Esophagus muscularis mucosa (tissue), 4 donors: ENCODE measurements around the gene LSS. TPM values are rescaled to one million over a fixed set of nuclear protein-coding genes. Genes with fewer than 3 reads are reported as not detected.

Experiments used
- DNase-seq: peaks from one replicate; pipeline ENCODE4 v3.0.0-alpha.2; 2017; ENCODE audit errors: extremely low spot score
- H3K27ac ChIP-seq, 4 donors: fragments of 200-600 bp; sonication (generic); replicated peaks in 1 of 4; 1 replicate in 3 of 4; 2 replicates in 1 of 4; pipeline ENCODE4 v1.5.1; 2016 to 2019; ENCODE audit warnings: mild to moderate bottlenecking in 1 of 4
- H3K27me3 ChIP-seq, 4 donors: fragments of 200-600 bp; sonication (generic); one replicate each; pipeline versions ENCODE4 v1.5.1 to v1.6.0; 2016 to 2019
- H3K36me3 ChIP-seq, 4 donors: fragments of 200-600 bp; sonication (generic); one replicate each; pipeline ENCODE4 v1.5.1; 2016 to 2019
- H3K4me1 ChIP-seq, 4 donors: fragments of 200-600 bp; sonication (generic); one replicate each; pipeline ENCODE4 v1.5.1; 2016 to 2019
- H3K4me3 ChIP-seq, 4 donors: fragments of 200-600 bp; sonication (generic); 1 replicate in 2 of 4; 2 replicates in 2 of 4; pipeline ENCODE4 v1.5.1; 2016 to 2019; ENCODE audit warnings: mild to moderate bottlenecking in 4 of 4, moderate library complexity in 1 of 4
- H3K9me3 ChIP-seq, 4 donors: fragments of 200-600 bp; sonication (generic); 1 replicate in 3 of 4; 2 replicates in 1 of 4; pipeline ENCODE4 v1.5.1; 2016 to 2019
- CTCF ChIP-seq, 3 experiments: fragments of 200-600 bp in 2 of 3; fragments of 450-650 bp in 1 of 3; sonication (generic) in 2 of 3; IDR thresholded peaks; one replicate each; pipeline ENCODE4 v1.5.1; 2017 to 2019; ENCODE audit warnings: antibody characterized with exemption in 3 of 3, mild to moderate bottlenecking in 2 of 3, moderate library complexity in 1 of 3
- EP300 ChIP-seq: sonication (generic); formaldehyde crosslinking; IDR thresholded peaks from one replicate; pipeline ENCODE4 v1.6.1; 2017; ENCODE audit warnings: antibody characterized with exemption
- POLR2A ChIP-seq: fragments of 450-650 bp; IDR thresholded peaks from one replicate; pipeline ENCODE4 v1.6.1; 2017; ENCODE audit warnings: antibody characterized with exemption, moderate library complexity, mild to moderate bottlenecking, low read depth
- POLR2AphosphoS5 ChIP-seq, 2 donors: sonication (generic); formaldehyde crosslinking; IDR thresholded peaks; one replicate each; pipeline ENCODE4 v1.6.1; 2017; ENCODE audit warnings: antibody characterized with exemption in 2 of 2
- WGBS: methylation state at CpG from one replicate; pipeline ENCODE4 v1.1.5; 2018; 5-methylcytosine and 5-hydroxymethylcytosine counted together
- intact Hi-C: fragments of 100-400 bp; cut with DNase I; formaldehyde crosslinking; loops from one replicate; pipeline ENCODE4 v1.15.1; 2023
- total RNA-seq, 4 donors: library from RNA; depleted of rRNA; stranded (reverse); fragments of >200 nt; gene quantifications; one replicate each; pipeline versions ENCODE4 v1.1.0 to v1.2.1, GENCODE V29; 2016

Gene LSS
- total RNA-seq, 4 donors from 2014 or later: 45.3 to 66.3 (median 53.1) TPM

GRCh38 chr21:46207920-46208591, 20.5 kb downstream of the LSS start:
- Histone ChIP-seq H3K4me3 (no peak overlapping the region), H3K36me3 (peaks cover 38 to 100% (median 92%) of the 10 kb centered on the region in 4 donors), H3K27ac (no peak overlapping the region), H3K4me1 (peaks cover 0 to 2% (median 0%) of the 10 kb centered on the region in 4 donors), H3K27me3 (no peaks in the 10 kb centered on the region), H3K9me3 (no peaks in the 10 kb centered on the region)
- TF ChIP-seq POLR2AphosphoS5 (IDR thresholded peaks at IDR 0.05): no peak
- no peak for TF ChIP-seq EP300
- TF ChIP-seq CTCF (IDR thresholded peaks at IDR 0.05): no peak
- TF ChIP-seq POLR2A: no peak
- intact Hi-C loops: no loop called here
- 92% methylated on average over 22 of the region's 27 CpGs for WGBS
- DNase-seq: no peak

GRCh38 chr21:46207006-46207919, 21.3 kb downstream of the LSS start:
- Histone ChIP-seq H3K36me3 (peaks cover 37 to 100% (median 92%) of the 10 kb centered on the region in 4 donors), H3K4me3 (no peak overlapping the region), H3K27me3 (no peaks in the 10 kb centered on the region), H3K4me1 (peaks cover 0 to 5% (median 0%) of the 10 kb centered on the region in 4 donors), H3K27ac (no peak overlapping the region), H3K9me3 (no peaks in the 10 kb centered on the region)
- TF ChIP-seq EP300: no peak
- TF ChIP-seq POLR2AphosphoS5 (IDR thresholded peaks at IDR 0.05): no peak
- TF ChIP-seq CTCF (IDR thresholded peaks at IDR 0.05): no peak
- no peak for TF ChIP-seq POLR2A
- 80% methylated on average over 2 of the region's 21 CpGs for WGBS
- intact Hi-C loops: no loop called here
- DNase-seq: no peak

GRCh38 chr21:46206163-46207005, 22.2 kb downstream of the LSS start:
- 93% methylated on average over 14 of the region's 24 CpGs for WGBS
- DNase-seq: no peak
- no peak overlapping the region for H3K4me3 ChIP-seq
- H3K36me3 ChIP-seq: peaks cover 37 to 94% (median 83%) of the 10 kb centered on the region in 4 donors
- no peaks in the 10 kb centered on the region for H3K9me3 ChIP-seq
- H3K27me3 ChIP-seq: no peaks in the 10 kb centered on the region
- intact Hi-C loops: no loop called here
- no peak overlapping the region for H3K27ac ChIP-seq
- peaks cover 0 to 5% (median 0%) of the 10 kb centered on the region in 4 donors for H3K4me1 ChIP-seq
- no peak for TF ChIP-seq POLR2A
- TF ChIP-seq EP300: no peak
- TF ChIP-seq POLR2AphosphoS5 (IDR thresholded peaks at IDR 0.05): no peak
- no peak for TF ChIP-seq CTCF (IDR thresholded peaks at IDR 0.05)

GRCh38 chr21:46205766-46206162, 22.8 kb downstream of the LSS start:
- intact Hi-C loops: no loop called here
- H3K4me1 ChIP-seq: peaks cover 0 to 5% (median 0%) of the 10 kb centered on the region in 4 donors
- no peaks in the 10 kb centered on the region for H3K27me3 ChIP-seq
- 94% methylated on average over 16 of the region's 16 CpGs for WGBS
- DNase-seq: no peak
- H3K27ac ChIP-seq: no peak overlapping the region
- TF ChIP-seq EP300 (no peak), POLR2AphosphoS5 (IDR thresholded peaks at IDR 0.05) (no peak), POLR2A (no peak), CTCF (IDR thresholded peaks at IDR 0.05) (no peak)
- H3K4me3 ChIP-seq: no peak overlapping the region
- H3K9me3 ChIP-seq: no peaks in the 10 kb centered on the region
- H3K36me3 ChIP-seq: peaks cover 37 to 91% (median 79%) of the 10 kb centered on the region in 4 donors
